HUES64 (cell line): ENCODE data around the gene MLF2.
"Not testable (repeated sequence)": the region's sequence is repeated elsewhere in the genome, so short reads cannot be mapped to it uniquely, and the experiment has no call there.

Experiments
- H3K27ac ChIP-seq: 2 replicates; pipeline ENCODE4 v1.7.0; 2013; ENCODE audit warnings: low read depth, low read length, inconsistent platforms
- H3K27me3 ChIP-seq: 2 replicates; pipeline ENCODE4 v1.6.1; 2013; ENCODE audit warnings: mild to moderate bottlenecking, low read length; ENCODE audit not compliant: insufficient read depth
- H3K36me3 ChIP-seq: 2 replicates; pipeline ENCODE4 v1.6.1; 2013; ENCODE audit warnings: mild to moderate bottlenecking, low read length; ENCODE audit not compliant: insufficient read depth
- H3K4me1 ChIP-seq: 2 replicates; pipeline ENCODE4 v1.6.1; 2013; ENCODE audit warnings: mild to moderate bottlenecking, low read length, moderate library complexity; ENCODE audit not compliant: insufficient read depth
- H3K4me3 ChIP-seq: 2 replicates; pipeline ENCODE4 v1.5.1; 2013; ENCODE audit warnings: mild to moderate bottlenecking, low read length, moderate library complexity
- H3K9ac ChIP-seq: 2 replicates; pipeline ENCODE4 v1.6.1; 2013; ENCODE audit warnings: mild to moderate bottlenecking, low read depth, low read length
- H3K9me3 ChIP-seq: 2 replicates; pipeline ENCODE4 v1.6.1; 2013; ENCODE audit warnings: low read depth, low read length; ENCODE audit not compliant: insufficient read depth
- WGBS: fragments of 150-250, 120-280 bp; methylation state at CpG from one replicate; pipeline ENCODE4 v1.1.7; 2013; ENCODE audit warnings: missing lambda C conversion rate; 5-methylcytosine and 5-hydroxymethylcytosine counted together

Gene MLF2

DNA sequence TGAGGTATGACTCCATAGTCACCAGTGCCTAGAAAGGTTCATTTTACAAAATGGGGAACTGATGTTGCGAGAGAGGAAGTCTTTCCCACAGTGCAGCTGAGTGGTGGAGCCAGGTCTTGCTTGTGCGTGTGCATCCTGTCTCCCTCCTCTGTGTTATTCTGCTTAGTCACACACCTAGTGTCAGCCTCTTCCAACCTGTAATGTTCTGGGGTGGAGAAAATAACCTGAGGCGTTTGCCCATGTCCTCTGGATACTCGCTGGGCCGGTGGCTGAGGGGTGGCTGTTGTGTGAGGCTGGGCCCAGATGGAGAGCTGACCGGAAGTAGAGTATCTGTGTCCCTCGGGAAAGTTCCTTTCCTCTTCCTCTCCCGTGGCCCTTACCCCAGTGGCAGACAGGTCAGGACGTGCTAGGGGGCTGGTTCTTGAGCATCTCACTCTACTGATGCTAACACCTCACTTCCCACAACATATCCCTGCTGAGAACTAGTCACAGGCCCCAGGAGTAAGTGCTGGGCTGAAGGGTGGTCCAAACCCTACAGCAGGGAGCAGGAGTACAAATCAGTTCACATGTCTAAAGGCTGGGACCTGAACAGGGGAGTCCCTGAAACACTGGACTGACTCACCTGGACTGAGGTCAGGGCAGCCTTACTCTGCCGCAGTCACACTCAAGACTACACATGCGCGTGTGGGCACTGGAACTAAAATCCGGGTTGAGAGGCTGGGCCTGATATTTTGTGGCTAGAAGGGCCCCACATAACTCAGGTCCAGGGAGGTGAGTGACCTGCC, 7.0 kb downstream of the MLF2 start:
- no peak overlapping the region for H3K4me3 ChIP-seq
- H3K9ac ChIP-seq, result no peak overlapping the region
- H3K36me3 ChIP-seq, result peaks cover 53% of the 10 kb centered on the region
- H3K4me1 ChIP-seq, result no peaks in the 10 kb centered on the region
- WGBS, result 93% methylated on average over 13 of the region's 13 CpGs
- H3K27me3 ChIP-seq, result no peaks in the 10 kb centered on the region
- no peak overlapping the region for H3K27ac ChIP-seq
- no peaks in the 10 kb centered on the region for H3K9me3 ChIP-seq

DNA sequence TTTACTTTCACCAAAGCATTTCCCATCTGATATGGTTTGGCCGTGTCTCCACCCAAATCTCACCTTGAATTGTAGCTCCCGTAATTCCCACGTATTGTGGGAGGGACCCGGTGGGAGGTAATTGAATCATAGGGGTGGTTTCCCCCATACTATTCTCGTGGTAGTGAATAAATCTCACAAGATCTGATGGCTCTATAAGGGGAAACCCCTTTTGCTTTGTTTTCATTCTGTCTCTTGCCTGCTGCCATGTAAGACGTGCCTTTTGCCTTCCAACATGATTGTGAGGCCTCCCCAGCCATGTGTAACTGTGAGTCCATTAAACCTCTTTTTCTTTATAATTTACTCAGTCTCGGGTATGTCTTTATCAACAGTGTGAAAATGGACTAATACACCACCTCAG, 9.6 kb downstream of the MLF2 start:
- H3K9me3 ChIP-seq, H3K9ac ChIP-seq, H3K27ac ChIP-seq, H3K27me3 ChIP-seq, H3K4me1 ChIP-seq, H3K4me3 ChIP-seq: not testable (repeated sequence)
- peaks cover 27% of the 10 kb centered on the region for H3K36me3 ChIP-seq
- WGBS, result 93% methylated on average over 7 of the region's 7 CpGs

DNA sequence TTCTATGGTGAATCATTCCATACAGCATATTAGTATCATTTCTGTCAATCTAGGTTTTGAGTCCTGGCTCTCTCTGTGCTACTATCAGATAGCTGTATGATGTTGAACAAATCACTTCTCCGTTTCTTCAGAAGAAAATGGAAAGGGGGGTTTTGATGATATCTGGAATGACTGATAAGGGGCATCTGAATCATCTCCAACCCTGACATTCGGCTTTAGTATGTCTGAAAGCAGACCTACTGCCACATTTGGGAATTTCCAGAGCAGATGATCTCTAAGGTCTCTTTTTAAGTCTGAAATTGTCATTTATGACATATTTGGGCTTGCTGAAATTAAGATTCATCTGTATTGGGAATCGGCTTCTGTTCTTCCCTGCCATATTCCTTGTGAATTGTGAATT, 10.1 kb downstream of the MLF2 start:
- Histone ChIP-seq H3K4me1 (no peaks in the 10 kb centered on the region), H3K36me3 (peaks cover 23% of the 10 kb centered on the region), H3K27me3 (no peaks in the 10 kb centered on the region), H3K27ac (no peak overlapping the region), H3K9ac (no peak overlapping the region), H3K4me3 (no peak overlapping the region), H3K9me3 (no peaks in the 10 kb centered on the region)
- 93% methylated on average over 3 of the region's 3 CpGs for WGBS

DNA sequence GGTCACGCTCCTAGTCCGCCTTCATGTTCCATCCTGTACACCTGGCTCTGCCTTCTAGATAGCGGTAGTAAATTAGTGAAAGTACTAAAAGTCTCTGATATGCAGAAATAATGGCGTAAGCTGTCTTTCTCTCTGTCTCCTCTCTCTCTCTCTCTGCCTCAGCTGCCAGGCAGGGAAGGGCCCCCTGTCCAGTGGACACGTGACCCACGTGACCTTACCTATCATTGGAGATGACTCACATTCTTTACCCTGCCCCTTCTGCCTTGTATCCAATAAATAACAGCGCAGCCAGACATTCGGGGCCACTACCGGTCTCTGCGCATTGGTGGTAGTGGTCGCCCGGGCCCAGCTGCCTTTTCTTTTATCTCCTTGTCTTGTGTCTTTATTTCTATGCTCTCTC, 10.9 kb downstream of the MLF2 start:
- H3K27me3 ChIP-seq, H3K27ac ChIP-seq, H3K9me3 ChIP-seq, H3K9ac ChIP-seq, H3K4me1 ChIP-seq, H3K4me3 ChIP-seq: not testable (repeated sequence)
- H3K36me3 ChIP-seq, result peaks cover 15% of the 10 kb centered on the region
- WGBS, result 92% methylated on average over 11 of the region's 12 CpGs

DNA sequence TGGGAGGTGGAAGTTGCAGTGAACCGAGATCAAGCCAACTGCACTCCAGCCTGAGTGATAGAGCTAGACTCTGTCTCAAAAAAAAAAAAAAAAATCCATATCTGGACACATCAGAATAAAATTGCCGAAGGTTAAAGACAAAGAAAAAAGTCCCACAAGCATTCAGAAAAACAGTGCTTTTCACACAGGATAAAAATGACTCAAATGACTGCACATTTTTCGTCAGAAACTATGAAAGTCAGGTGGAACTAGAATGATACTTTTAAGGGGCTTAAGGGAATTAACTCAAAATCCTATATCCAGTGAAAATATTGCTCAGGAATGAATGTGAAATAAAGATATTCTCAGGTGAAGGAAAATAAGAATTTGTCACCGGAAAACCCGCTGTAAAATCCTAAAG, 16.2 kb downstream of the MLF2 start:
- Histone ChIP-seq H3K27me3 (no peaks in the 10 kb centered on the region), H3K36me3 (0 out of 2 replicates have a peak, but pooled peaks cover 3% of the 10 kb centered on the region), H3K9me3 (no peaks in the 10 kb centered on the region), H3K27ac (no peak overlapping the region), H3K4me3 (no peak overlapping the region), H3K9ac (no peak overlapping the region), H3K4me1 (peaks cover 4% of the 10 kb centered on the region; the same call in 1 of the 2 replicates)
- WGBS, result 96% methylated on average over 4 of the region's 5 CpGs

DNA sequence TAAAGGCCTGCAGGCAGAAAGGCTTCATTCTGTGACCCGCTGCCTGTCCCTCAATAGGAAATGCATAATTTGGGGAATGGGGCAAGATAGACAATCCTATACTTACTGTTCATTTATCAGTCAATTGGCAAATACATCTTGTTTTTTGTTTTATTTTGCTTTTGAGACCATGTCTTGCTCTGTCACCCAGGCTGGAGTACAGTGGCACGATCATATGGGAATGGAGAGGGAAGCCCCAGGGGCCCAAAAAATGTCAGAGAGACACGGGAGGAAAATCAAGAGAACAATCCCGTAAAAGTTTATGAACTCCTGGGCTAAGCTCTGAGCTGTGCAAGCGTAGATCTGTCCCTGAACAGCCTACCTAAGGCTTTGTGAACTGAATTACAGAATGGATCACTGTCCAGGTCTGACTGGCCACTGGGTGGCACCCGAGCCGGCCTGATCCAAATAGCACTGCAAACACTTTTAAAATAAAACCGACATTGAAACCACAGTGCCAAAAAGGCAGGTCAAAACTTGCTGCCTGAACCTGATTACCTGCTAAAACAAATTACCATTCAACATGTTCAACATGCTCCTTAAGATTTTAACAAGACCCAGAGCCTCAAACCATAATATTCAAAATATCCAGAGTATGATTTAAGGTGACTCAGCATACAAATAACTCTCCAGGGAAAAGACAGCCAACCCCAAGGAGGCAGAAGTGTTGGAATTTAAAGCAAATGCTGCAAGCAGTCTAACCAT, 17.3 kb downstream of the MLF2 start:
- H3K4me3 ChIP-seq, result no peak overlapping the region
- peaks cover 4% of the 10 kb centered on the region; the same call in 1 of the 2 replicates for H3K4me1 ChIP-seq
- H3K36me3 ChIP-seq, result peaks cover 12% of the 10 kb centered on the region
- no peaks in the 10 kb centered on the region for H3K9me3 ChIP-seq
- no peak overlapping the region for H3K9ac ChIP-seq
- 56% methylated on average over 8 of the region's 8 CpGs for WGBS
- no peaks in the 10 kb centered on the region for H3K27me3 ChIP-seq
- H3K27ac ChIP-seq, result peak overlapping the region; percentile 40; the same call in 1 of the 2 replicates

DNA sequence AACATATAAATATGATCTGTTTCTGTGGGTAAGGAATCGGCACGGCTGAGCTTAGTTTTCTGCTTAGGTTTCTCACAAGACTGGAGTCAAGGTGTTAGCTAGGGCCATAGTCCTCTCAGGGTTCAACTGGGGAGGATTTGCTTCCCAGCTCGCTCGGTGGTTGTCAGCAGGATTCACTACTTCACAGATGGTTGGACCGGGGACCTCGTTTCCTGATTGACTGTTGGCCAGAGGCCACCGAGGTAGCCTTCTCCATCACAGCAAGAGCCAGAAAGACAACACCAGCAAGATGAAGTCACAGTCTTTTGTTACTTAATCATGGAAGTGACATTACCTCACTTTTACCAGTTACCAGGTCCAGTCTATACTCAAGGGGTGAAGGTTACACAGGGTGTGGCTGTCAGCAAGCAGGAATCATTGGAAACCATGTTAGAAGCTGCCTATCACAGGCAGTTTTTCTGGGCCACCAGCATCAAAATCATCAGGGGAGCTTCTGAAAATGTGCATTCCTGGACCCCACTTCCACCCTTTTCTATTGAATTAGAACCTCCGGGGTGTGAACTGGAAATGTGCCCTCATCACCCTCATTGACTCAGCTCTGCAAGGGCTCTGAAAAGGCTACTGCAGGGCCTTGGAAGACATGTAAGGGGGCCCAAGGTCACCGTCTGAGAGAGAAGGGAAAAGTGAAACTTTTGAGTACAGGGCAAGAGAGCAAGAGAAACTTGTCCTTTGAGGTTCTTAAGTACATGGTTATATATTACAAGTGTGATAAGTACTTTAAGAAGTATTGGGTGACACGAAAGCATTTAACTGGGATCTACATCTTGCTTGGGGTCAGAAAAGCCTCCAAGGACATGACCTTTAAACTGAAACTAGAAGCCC, 18.2 kb downstream of the MLF2 start:
- no peaks in the 10 kb centered on the region for H3K27me3 ChIP-seq
- no peak overlapping the region for H3K9ac ChIP-seq
- no peak overlapping the region for H3K27ac ChIP-seq
- no peak overlapping the region for H3K4me3 ChIP-seq
- H3K9me3 ChIP-seq, result no peaks in the 10 kb centered on the region
- H3K4me1 ChIP-seq, result peaks cover 4% of the 10 kb centered on the region; the same call in 1 of the 2 replicates
- WGBS, result 94% methylated on average over 10 of the region's 10 CpGs
- peaks cover 21% of the 10 kb centered on the region for H3K36me3 ChIP-seq

DNA sequence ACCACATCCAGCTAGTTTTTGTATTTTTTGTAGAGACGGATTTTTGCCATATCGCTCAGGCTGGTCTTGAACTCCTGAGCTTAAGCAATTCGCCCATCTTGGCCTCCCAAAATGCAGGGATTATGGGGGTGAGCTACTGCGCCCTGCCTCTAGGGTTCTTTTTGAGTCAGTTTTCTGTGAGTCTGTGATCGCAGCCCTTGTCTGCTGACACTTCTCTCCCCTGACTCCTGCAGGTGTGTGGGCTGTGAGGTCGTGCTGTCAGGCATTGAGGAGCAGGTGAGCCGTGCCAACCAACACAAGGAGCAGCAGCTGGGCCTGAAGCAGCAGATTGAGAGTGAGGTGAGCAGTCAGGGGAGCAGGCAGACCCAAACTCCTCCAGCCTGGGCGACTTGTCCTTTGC, 22.8 kb downstream of the MLF2 start:
- H3K27ac ChIP-seq, result no peak overlapping the region
- 94% methylated on average over 8 of the region's 8 CpGs for WGBS
- no peaks in the 10 kb centered on the region for H3K9me3 ChIP-seq
- H3K36me3 ChIP-seq, result peaks cover 45% of the 10 kb centered on the region
- no peak overlapping the region for H3K9ac ChIP-seq
- H3K4me3 ChIP-seq, result no peak overlapping the region
- no peaks in the 10 kb centered on the region for H3K27me3 ChIP-seq
- H3K4me1 ChIP-seq, result no peaks in the 10 kb centered on the region

DNA sequence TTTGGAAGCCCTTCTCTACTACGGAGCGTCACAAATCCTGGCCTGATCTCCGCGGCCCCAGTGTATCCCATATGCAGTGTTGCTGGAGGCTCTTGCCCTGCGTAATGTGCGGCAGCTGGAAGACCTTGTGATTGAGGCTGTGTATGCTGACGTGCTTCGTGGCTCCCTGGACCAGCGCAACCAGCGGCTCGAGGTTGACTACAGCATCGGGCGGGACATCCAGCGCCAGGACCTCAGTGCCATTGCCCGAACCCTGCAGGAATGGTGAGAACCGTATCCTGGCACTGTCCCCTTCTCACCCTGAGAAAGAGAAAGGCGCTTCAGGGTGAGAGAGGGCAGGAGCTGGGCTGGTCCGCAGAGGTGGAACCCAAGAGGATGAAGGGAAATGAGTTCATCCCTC, 23.8 kb downstream of the MLF2 start:
- H3K9ac ChIP-seq, result no peak overlapping the region
- 95% methylated on average over 18 of the region's 18 CpGs for WGBS
- no peaks in the 10 kb centered on the region for H3K9me3 ChIP-seq
- H3K27me3 ChIP-seq, result no peaks in the 10 kb centered on the region
- no peak overlapping the region for H3K4me3 ChIP-seq
- no peaks in the 10 kb centered on the region; the same call in 1 of the 2 replicates for H3K4me1 ChIP-seq
- no peak overlapping the region for H3K27ac ChIP-seq
- H3K36me3 ChIP-seq, result peaks cover 45% of the 10 kb centered on the region

DNA sequence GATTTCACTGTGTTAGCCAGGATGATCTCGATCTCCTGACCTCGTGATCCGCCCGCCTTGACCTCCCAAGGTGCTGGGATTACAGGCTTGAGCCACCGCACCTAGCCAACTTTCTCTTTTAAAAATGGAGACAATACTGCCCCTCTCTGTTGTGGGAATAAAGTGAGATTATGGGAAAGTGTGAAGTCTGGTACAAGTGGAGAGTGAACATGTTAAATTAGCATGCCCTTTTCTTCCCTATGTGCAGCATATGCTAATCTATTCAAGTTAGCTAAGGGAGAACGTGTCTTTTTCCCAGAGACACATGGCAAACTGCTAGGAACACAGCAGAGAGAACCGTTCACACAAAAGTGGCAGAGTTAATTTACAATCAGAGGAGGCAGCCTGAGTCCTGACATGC, 27.6 kb downstream of the MLF2 start:
- Histone ChIP-seq H3K4me3 (no peak overlapping the region), H3K9me3 (no peaks in the 10 kb centered on the region), H3K27ac (no peak overlapping the region), H3K4me1 (no peaks in the 10 kb centered on the region; the same call in 1 of the 2 replicates), H3K9ac (no peak overlapping the region), H3K27me3 (no peaks in the 10 kb centered on the region; the same call in 1 of the 2 replicates), H3K36me3 (peaks cover 30% of the 10 kb centered on the region)
- WGBS, result 92% methylated on average over 7 of the region's 7 CpGs

DNA sequence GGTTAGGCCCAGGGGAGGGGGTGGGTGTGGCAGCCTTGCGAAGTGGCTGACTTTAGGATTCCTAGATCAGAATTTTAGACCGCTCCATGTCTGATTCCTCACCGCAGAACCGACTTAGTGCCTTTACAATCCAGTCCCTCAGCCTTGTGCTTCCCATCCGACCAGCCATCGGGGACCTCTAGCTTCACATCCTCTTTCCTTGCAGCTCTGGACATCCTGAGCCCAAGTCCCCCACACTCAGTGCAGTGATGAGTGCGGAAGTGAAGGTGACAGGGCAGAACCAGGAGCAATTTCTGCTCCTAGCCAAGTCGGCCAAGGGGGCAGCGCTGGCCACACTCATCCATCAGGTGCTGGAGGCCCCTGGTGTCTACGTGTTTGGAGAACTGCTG, 28.5 kb downstream of the MLF2 start:
- H3K36me3 ChIP-seq, result peaks cover 21% of the 10 kb centered on the region
- WGBS, result 22% methylated on average over 10 of the region's 10 CpGs
- H3K9me3 ChIP-seq, result no peaks in the 10 kb centered on the region
- H3K27ac ChIP-seq, result peak overlapping the region; percentile 84
- H3K4me3 ChIP-seq, result peak overlapping the region; percentile 70
- H3K4me1 ChIP-seq, result no peaks in the 10 kb centered on the region; the same call in 1 of the 2 replicates
- peak overlapping the region; percentile 79 for H3K9ac ChIP-seq
- H3K27me3 ChIP-seq, result no peaks in the 10 kb centered on the region; the same call in 1 of the 2 replicates
